CD4-positive, alpha-beta T cell (primary cell): ENCODE data around the gene FGD5. TPM values are rescaled to one million over a fixed set of nuclear protein-coding genes. Genes with fewer than 3 reads are reported as not detected.

Experiments
- ATAC-seq: fragments of 200-7000 bp; cut with Tn5 transposase; one replicate; pipeline ENCODE4 v1.10.0; 2022; ENCODE audit warnings: mild to moderate bottlenecking; ENCODE audit not compliant: poor library complexity
- CTCF ChIA-PET: fragments of 350-600 bp; sonication (Branson Sonifier 250); formaldehyde crosslinking; loops from one replicate; lab custom pipeline; 2021; ENCODE audit warnings: antibody characterized with exemption, inconsistent platforms; lab: Charles Lee
- POLR2A ChIA-PET: fragments of 350-600 bp; sonication (Branson Sonifier 250); formaldehyde crosslinking; loops from one replicate; lab custom pipeline; 2021; ENCODE audit warnings: antibody characterized with exemption, inconsistent platforms; lab: Charles Lee
- DNase-seq, 14 experiments: peaks; one replicate each; pipeline ENCODE4 v3.0.0-alpha.2; 2013 to 2020; ENCODE audit warnings: mixed read lengths in 2 of 14
- H3K27ac ChIP-seq, 2 donors: one replicate each; pipeline versions ENCODE4 v1.5.1 to v1.7.0; 2013; ENCODE audit warnings: low read length in 2 of 2, low read depth in 1 of 2, mild to moderate bottlenecking in 1 of 2
- H3K27me3 ChIP-seq, 2 experiments: 1 replicate in 1 of 2; 2 replicates in 1 of 2; pipeline versions ENCODE4 v1.6.1 to v1.7.0; 2013; ENCODE audit warnings: low read length in 2 of 2, control low read depth in 1 of 2, mild to moderate bottlenecking in 1 of 2, moderate library complexity in 1 of 2; ENCODE audit not compliant: insufficient read depth in 2 of 2, control insufficient read depth in 1 of 2
- H3K36me3 ChIP-seq: one replicate; pipeline ENCODE4 v1.6.1; 2013; ENCODE audit warnings: low read length, control low read depth; ENCODE audit not compliant: insufficient read depth
- H3K4me1 ChIP-seq: one replicate; pipeline ENCODE4 v1.6.1; 2013; ENCODE audit warnings: low read length, control low read depth; ENCODE audit not compliant: insufficient read depth
- H3K4me3 ChIP-seq: one replicate; pipeline ENCODE4 v1.5.1; 2013; ENCODE audit warnings: mild to moderate bottlenecking, low read length, moderate library complexity
- H3K9me3 ChIP-seq, 2 experiments: 1 replicate in 1 of 2; 2 replicates in 1 of 2; pipeline versions ENCODE4 v1.6.1 to v1.7.0; 2013; ENCODE audit warnings: low read length in 2 of 2, mild to moderate bottlenecking in 2 of 2, control low read depth in 1 of 2, moderate library complexity in 1 of 2; ENCODE audit not compliant: control insufficient read depth in 1 of 2, insufficient read depth in 1 of 2
- H3K27ac Mint-ChIP-seq: one replicate; pipeline ENCODE4 v1.8.0; 2020; ENCODE audit warnings: mixed read lengths
- H3K27me3 Mint-ChIP-seq: one replicate; pipeline ENCODE4 v1.8.0; 2021; ENCODE audit warnings: mixed read lengths
- H3K36me3 Mint-ChIP-seq: one replicate; pipeline ENCODE4 v1.8.0; 2021; ENCODE audit warnings: low read depth, mixed read lengths
- H3K4me1 Mint-ChIP-seq: one replicate; pipeline ENCODE4 v1.8.0; 2021; ENCODE audit warnings: low read depth, mixed read lengths
- H3K4me3 Mint-ChIP-seq: one replicate; pipeline ENCODE4 v1.8.0; 2020; ENCODE audit warnings: mild to moderate bottlenecking, mixed read lengths
- H3K9me3 Mint-ChIP-seq: one replicate; pipeline ENCODE4 v1.8.0; 2020; ENCODE audit warnings: mixed read lengths
- intact Hi-C, 2 experiments: fragments of 100-400 bp; cut with DNase I in 1 of 2; cut with micrococcal nuclease in 1 of 2; formaldehyde crosslinking; loops; one replicate each; pipeline versions ENCODE4 v1.15.1 to v1.9.0; 2023 to 2025; cut with DNase I, micrococcal nuclease
- total RNA-seq, 174 experiments: library from RNA in 2 of 174; stranded (reverse) in 2 of 174; gene quantifications; one replicate each; pipeline ENCODE4 v1.2.3 and lab custom pipeline; 2021 to 2026
- TF ChIP-seq, protein P1 (sequence below): fragments of 200-600 bp; IDR thresholded peaks from one replicate; pipeline ENCODE4 v1.8.0; 2022; ENCODE audit warnings: antibody characterized with exemption, mild to moderate bottlenecking

The FGD5 gene
- total RNA-seq, 2 experiments from 2014 or later = not detected

DNA sequence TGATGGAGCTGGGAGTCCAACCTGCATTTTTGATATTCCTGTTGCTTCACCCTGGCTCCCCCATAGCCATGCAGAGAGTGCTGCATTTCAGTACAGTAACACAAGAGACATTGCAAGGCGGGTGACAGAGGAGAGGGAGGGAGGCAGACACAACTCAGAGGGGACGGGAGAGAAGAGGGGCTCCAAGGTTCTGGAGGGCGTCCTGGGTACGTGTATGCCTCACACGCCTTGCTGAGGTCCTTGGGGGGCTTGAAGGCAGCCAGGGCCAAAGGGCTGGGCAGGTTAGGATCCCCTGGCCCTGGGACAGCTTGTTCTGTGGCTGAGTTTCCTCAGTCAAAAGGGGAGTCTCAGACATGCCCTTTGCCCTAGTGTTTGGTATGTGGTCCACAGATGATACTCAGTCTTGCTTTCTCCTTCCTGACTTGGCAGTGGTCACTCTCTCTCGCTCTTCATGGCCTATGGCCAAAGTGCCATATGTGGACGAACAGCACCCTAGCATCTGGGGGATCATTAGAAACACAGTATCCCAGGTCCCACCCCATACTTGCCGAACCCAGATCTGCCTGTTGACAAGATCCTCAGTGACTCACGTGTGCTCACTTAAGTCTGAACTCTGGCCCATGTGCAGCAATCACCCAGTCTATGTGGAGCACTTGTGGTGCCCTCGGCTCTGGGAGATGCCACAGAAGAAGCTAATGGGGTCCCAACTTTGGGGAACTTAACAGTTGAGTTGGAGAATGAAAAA, 52.9 kb downstream of the FGD5 start:
- DNase-seq = no peak
- POLR2A ChIA-PET = no interaction called here
- H3K36me3 Mint-ChIP-seq = no peaks in the 10 kb centered on the region
- H3K27me3 ChIP-seq = no peaks in the 10 kb centered on the region
- H3K36me3 ChIP-seq = no peaks in the 10 kb centered on the region
- CTCF ChIA-PET = no interaction called here
- H3K27me3 Mint-ChIP-seq = no peaks in the 10 kb centered on the region
- H3K27ac Mint-ChIP-seq = no peak overlapping the region
- TF ChIP-seq, protein P1, sequence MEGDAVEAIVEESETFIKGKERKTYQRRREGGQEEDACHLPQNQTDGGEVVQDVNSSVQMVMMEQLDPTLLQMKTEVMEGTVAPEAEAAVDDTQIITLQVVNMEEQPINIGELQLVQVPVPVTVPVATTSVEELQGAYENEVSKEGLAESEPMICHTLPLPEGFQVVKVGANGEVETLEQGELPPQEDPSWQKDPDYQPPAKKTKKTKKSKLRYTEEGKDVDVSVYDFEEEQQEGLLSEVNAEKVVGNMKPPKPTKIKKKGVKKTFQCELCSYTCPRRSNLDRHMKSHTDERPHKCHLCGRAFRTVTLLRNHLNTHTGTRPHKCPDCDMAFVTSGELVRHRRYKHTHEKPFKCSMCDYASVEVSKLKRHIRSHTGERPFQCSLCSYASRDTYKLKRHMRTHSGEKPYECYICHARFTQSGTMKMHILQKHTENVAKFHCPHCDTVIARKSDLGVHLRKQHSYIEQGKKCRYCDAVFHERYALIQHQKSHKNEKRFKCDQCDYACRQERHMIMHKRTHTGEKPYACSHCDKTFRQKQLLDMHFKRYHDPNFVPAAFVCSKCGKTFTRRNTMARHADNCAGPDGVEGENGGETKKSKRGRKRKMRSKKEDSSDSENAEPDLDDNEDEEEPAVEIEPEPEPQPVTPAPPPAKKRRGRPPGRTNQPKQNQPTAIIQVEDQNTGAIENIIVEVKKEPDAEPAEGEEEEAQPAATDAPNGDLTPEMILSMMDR = no peak
- intact Hi-C loops = no loop called here
- no peaks in the 10 kb centered on the region for H3K4me1 Mint-ChIP-seq
- H3K4me1 ChIP-seq = no peaks in the 10 kb centered on the region
- peaks cover 0 to 4% of the 10 kb centered on the region in 2 experiments for H3K9me3 ChIP-seq
- H3K27ac ChIP-seq = no peak overlapping the region
- H3K4me3 ChIP-seq = no peak overlapping the region
- H3K4me3 Mint-ChIP-seq = no peak overlapping the region
- no peak for ATAC-seq
- no peaks in the 10 kb centered on the region for H3K9me3 Mint-ChIP-seq

DNA sequence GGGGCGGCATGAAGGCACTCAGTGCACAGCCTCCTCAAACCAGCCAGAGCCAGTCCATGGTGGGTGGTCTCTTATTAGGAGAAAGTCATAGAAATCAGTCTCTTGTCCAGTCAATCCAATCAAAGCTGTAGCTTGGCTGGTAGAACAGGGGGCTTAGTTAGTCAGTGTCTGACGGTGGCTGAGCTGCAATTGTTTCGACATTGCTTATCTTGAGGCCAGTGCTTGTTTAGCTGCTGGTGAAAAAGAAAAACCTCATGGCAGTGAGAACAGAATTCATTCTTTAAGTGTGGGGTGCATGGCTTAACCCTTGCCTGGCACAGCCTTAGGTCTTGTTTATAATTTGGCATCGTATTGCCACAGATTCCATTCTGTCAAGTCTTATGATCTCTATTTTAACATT, 53.9 kb downstream of the FGD5 start:
- DNase-seq = no peak
- TF ChIP-seq, protein P1 = no peak
- no peak overlapping the region for H3K4me3 Mint-ChIP-seq
- Histone ChIP-seq H3K27me3 (no peaks in the 10 kb centered on the region), H3K4me3 (no peak overlapping the region), H3K36me3 (no peaks in the 10 kb centered on the region), H3K9me3 (peaks cover 0 to 4% of the 10 kb centered on the region in 2 experiments), H3K27ac (no peak overlapping the region), H3K4me1 (no peaks in the 10 kb centered on the region)
- H3K36me3 Mint-ChIP-seq = no peaks in the 10 kb centered on the region
- no peak overlapping the region for H3K27ac Mint-ChIP-seq
- ChIA-PET CTCF (no interaction called here), POLR2A (no interaction called here)
- H3K27me3 Mint-ChIP-seq = no peaks in the 10 kb centered on the region
- H3K4me1 Mint-ChIP-seq = peaks cover 2% of the 10 kb centered on the region
- H3K9me3 Mint-ChIP-seq = no peaks in the 10 kb centered on the region
- intact Hi-C loops = no loop called here
- no peak for ATAC-seq

DNA sequence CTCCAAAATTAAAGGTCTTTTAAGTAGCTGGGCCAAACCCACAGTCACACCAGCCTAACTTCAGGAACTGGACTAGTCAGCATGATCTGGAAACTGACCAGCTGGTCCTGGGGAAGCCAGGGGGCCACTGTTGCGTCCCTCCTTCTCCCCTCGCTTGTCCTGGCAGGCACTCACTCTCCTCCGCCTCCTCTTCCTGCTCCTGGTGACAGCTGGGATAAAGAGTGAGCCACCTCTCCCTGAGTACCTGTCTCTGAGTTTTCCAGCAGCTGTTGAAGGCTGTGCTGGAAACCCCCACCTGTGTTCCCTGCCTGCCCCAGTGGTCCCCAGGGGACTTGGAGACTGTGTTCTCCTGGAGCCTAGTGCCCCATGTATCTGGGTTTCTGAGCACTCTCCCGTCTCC, 56.0 kb downstream of the FGD5 start:
- H3K9me3 Mint-ChIP-seq = no peaks in the 10 kb centered on the region
- CTCF ChIA-PET = no interaction called here
- H3K4me3 Mint-ChIP-seq = no peak overlapping the region
- TF ChIP-seq, protein P1 = no peak
- H3K4me1 Mint-ChIP-seq = peaks cover 16% of the 10 kb centered on the region
- no peaks in the 10 kb centered on the region for H3K27me3 Mint-ChIP-seq
- no peak overlapping the region for H3K27ac ChIP-seq
- no peaks in the 10 kb centered on the region for H3K36me3 ChIP-seq
- ATAC-seq (no peak), DNase-seq (no peak)
- no peaks in the 10 kb centered on the region for H3K36me3 Mint-ChIP-seq
- peaks cover 0 to 4% of the 10 kb centered on the region in 2 experiments for H3K9me3 ChIP-seq
- POLR2A ChIA-PET = no interaction called here
- peaks cover 13% of the 10 kb centered on the region for H3K4me1 ChIP-seq
- H3K27ac Mint-ChIP-seq = no peak overlapping the region
- H3K4me3 ChIP-seq = no peak overlapping the region
- intact Hi-C loops = no loop called here
- no peaks in the 10 kb centered on the region for H3K27me3 ChIP-seq
